Midbrain (tissue), 1 donor: ENCODE measurements around the gene PLAGL2.

Experiments
- DNase-seq: peaks from one replicate; lab custom pipeline; 2025; lab: John Stamatoyannopoulos, UW

PLAGL2 gene

DNA sequence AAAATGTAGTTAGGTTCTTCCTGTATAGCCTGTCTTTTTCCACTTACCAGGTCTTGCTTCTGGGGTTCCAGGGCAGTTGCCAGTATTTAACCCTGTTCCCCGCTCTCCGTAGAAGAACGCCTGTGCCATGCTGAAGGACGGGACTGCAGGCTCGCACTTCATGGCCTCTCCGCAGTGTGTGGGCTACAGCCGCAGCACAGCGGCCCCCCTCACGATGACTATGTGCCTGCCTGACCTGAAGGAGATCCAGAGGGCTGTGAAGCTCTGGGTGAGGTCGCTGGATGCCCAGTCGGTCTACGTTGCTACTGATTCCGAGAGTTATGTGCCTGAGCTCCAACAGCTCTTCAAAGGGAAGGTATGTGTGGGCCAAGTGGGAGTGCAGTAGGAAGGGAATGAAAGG, 23.2 kb upstream of the PLAGL2 start:
- no peak for DNase-seq

DNA sequence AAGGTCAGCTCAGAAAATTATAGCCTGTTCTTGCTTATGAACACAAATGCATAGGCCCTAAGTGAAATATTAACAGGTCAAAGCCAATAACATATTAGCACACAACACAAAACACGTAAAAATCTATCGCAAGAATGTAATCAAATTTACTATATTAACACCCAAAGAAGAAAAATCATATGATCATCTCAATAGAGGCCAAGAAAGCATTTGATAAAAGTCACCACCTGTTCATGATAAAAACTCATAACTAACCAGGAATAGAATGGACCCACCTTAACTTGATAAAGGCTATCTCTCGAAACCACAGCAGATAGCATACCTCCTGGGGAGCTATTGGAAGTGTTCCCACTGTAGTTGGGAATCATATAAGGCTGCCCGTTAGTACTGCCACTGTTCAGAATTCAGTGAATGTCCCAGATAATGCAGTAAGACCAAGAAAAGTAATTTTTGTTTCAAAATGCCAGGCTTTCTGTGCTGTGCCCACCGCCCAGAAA, 21.8 kb upstream of the PLAGL2 start:
- DNase-seq, result no peak

DNA sequence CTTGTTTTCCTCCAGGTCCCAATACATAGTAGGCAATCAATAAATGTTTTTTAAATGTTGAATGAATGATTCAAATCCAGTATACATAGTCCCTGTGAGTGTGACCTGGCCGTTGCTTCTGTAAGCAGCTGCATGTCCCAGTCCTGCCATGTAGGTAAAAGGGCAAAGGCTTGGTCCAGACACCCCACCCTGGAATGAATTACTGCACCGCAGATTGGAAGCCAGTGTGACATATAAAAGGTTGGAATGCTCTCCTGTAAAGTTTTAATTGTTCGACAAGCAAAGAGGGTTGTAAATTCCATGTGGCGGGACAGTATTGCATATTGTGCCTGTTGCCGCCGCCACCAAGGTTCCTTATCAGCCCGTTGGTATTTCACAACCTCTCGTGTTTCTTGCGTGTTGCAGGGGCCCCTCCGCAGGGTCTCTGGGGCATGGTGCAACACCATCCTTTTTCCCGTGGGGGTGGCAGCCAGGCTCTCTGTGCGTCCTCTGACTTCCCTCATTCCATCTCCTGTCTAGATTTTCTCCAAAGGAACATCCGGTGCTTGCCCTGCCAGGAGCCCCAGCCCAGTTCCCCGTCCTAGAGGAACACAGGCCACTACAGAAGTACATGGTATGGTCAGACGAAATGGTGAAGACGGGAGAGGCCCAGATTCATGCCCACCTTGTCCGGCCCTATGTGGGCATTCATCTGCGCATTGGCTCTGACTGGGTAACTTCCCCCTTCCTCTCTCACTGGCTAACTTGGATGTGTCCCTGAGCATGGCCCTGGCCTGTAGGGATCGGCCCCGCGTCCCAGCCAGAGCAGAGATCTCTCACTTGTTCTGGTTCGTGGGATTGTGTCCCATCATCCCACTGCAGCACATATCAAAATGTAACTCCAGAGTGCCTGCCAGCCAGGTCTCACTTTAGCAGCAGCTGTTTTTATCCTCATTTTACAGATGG, 20.5 kb upstream of the PLAGL2 start:
- DNase-seq, result no peak

DNA sequence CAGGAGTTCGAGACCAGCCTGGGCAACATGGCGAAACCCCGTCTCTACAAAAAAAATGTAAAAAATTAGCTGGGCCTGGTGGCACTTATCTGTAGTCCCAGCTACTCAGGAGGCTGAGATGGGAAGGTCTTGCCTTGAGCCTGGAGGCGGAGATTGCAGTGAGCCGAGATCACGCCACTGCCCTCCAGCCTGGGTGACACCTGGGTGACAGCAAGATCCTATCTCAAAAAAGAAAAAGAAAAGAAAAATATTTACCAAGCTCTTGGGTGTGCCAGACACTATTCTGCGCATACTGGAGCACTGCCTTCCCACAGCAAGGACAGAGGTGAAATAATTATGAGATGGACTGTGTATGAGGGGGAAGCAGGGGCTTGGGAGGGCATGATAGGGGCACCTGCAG, 19.8 kb upstream of the PLAGL2 start:
- DNase-seq, result no peak

DNA sequence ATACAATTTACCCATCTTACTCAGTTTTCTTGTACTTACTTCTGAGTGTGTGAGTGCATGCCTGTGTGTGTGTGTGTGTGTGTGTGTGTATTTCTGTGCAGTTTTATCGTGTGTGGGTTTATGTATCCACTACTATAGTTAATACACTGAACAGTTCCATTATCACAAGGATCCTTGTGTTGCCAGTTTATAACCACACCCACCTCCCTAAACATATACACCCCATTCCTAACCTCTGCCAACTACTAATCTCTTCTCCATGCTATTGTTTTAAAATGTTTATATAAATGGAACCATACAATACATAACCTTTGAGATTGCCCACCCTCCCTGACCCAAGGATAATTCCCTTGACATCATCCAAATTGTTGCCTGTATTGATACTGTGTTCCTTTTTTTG, 18.8 kb upstream of the PLAGL2 start:
- no peak for DNase-seq

DNA sequence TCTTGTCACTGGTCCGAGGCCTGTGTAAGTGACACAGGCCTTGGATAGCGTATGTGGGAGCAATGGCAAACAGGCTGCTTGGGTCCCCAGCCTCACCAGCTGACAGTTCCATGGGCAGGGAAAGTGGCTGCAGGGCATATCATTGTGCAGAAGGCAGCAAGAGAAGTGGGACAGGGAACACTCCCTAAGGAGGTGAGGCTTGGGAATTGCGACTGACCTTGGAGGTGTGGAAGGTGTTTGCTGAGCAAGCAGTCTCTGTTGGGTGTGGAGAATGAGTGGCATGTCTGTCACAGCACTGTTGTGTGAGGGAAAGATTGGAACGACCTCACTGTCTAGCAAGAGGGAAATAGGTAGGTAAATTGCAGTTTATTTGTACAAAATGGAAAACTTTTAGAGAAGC, 16.9 kb upstream of the PLAGL2 start:
- DNase-seq, result no peak

DNA sequence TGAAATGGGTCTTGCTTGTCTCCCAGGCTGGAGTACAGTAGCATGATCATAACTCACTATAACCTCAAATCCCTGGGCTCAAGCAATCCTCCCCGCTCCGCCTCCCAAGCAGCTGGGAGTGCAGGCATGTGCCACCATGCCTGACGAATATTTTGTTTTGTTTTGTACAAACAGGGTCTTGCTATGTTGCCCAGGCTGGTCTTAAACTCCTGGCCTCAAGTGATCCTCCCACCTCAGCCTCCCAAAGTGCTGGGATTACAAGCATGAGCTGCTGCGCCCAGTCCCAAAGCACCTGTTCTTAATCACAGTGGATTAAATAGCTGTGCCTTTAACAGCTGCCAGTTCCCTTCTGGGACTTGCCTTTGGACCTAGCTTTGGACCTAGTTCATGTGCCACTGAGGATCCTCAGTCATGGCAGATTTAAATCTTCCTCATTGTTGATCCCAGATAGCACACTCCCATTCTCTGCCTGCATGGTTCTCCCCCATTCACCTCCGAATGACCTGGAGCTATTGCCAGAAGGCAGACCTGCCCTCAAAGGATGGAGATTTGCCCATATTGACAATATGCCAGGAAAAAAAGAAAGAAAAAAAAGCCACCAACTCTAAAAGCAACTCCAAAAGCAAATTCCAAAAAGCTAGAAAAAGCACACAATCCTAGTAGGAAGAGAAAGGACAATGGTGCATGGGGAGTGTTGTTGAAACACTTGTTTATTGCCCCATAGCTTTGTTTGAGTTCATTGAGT, 10.8 kb upstream of the PLAGL2 start:
- no peak for DNase-seq

DNA sequence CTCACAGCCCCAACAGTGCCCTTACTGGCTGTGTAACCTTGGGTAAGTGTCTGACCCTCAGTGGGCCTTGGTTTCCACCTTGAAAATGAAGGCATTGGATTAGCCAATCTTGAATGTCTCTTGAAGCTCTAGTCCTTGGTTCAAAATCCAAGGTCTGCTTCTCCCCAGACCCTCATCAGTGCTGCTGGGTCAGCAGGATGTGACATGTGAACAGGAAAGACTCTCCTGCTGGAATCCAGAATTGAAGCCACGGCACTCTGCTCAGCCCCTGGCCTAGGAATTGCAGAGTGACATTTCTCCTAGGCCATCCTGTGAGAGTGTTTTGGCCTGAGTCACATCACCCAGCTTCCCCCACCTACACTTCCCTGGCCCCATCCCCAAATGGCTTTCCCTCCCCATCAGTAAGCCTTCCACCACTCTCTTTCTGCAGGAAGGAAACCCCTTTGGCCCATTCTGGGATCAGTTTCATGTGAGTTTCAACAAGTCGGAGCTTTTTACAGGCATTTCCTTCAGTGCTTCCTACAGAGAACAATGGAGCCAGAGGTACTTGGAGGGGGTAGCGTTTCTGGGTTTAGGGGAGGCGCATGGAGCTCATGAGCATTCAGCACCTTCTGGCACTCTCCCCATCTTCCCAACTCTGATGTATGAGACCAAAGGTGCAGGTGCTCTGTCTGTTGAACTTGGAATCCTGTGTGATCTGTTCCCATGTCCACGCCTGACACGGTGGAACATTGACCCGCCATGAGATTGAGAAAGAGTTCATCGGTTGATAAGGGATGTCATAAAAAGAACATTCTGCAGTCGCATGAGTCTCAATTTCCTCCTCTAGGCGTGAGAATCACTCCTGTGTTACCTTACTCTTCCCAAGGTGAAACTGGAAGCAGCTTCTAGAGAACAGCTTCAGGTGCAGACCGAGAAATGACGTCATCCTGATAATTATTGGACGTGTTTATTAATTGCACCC, 8.9 kb upstream of the PLAGL2 start:
- DNase-seq, result no peak

DNA sequence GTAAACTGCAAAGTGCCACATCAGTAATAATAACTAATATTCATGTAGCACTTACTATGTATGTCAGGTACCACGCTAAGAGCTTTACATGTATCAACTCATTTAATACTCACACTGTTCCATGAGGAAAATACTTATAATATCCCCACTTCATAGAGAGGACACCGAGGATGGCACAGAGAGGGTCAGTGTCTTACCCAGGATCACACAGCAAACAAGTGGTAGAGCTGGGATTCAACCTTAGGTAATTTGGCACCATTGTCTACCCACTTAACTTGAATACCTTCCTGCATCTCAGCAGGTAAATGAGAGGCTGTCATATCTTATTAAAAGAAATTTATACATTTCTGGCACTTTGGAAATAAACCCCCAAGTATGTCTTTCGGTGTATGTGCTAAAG, 8.2 kb upstream of the PLAGL2 start:
- DNase-seq, result no peak

DNA sequence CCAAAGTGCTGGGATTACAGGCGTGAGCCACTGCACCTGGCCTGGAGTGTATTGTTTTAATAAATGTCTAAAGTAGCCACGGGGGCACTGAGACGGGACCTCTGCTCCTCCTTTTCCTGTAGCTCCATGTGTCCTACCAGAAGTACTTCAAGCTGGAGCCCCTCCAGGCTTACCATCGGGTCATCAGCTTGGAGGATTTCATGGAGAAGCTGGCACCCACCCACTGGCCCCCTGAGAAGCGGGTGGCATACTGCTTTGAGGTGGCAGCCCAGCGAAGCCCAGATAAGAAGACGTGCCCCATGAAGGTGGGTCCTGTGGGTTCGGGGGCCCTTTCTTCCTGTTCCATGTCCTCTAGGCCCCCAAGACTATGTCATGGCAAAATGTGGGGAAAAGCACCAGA, 7.6 kb upstream of the PLAGL2 start:
- DNase-seq, result no peak

DNA sequence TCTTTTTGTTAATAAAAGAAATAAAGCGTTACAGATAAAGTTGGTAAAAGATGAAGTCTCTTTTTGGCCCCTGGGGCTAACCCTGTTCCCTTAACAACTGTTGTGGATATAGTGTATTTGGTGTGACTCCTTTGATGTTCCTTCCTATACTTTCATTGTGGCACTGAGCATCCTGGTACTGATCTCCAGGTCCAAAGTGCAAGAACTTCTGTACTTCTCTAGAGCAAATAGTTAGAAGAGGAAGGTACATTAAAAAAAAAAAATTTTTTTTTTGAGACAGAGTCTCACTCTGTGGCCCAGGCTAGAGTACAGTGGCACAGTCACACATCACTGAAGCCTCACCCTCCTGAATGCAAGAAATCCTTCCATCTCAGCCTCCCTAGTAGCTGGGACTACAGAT, 6.3 kb upstream of the PLAGL2 start:
- no peak for DNase-seq

DNA sequence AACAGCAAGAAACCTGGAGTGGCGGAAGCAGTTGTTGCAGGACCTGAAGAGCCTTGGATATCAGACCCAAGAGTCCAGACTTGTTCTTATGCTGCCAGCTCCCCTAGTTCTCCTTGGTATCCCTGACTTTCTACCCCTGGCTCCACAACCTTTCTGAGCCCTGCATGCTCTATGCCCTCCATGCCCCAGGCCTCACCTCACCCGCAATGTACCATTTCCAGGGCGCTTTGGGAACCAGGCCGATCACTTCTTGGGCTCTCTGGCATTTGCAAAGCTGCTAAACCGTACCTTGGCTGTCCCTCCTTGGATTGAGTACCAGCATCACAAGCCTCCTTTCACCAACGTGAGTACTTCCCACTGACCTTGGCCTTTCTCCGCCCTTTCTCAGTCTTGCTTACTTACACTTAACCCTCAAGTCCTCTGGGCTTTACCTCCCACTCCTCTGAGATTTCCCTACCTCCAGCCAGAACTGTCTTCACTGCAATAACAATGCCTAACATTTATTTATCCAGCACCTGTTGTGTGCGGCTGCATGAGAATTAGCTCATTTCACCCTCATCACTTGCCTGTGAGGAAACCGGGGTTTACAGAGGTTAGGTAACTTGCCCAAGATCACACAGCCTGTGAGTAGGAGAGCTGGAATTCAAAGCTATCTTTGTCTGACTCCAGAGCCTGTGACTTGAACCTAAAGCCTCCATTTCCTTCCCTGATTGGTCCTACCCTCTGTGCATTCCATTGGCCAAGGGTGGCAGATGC, 2.5 kb upstream of the PLAGL2 start:
- no peak for DNase-seq

DNA sequence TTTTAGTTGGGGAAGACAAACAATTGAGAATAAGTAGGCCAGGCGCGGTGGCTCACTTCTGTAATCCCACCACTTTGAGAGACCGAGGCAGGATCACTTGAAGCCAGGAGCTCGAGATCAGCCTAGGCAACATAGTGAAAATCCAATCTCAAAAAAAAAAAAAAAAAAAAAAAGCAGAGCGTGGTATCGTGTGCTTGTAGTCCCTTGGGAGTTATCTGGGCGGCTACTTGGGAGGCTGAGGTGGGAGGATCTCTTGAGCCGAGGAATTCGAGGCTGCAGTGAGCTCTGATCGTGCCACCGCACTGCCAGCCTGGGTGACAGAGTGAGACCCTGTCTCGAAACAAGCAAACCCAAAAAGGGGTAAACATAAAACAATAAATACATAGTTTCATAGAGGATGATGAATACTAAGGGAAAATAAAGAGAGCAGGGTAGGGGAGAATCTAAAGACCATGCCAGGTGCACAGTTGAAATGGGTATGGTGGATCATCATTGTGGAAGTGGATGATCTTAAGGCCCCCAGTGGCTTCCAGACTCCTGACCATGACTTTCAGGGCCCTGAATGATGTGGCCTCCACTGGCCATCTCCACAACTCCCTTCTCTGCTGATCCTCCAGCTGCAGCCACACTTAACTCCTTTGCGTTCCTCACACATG, 1.1 kb upstream of the PLAGL2 start:
- DNase-seq, result no peak

DNA sequence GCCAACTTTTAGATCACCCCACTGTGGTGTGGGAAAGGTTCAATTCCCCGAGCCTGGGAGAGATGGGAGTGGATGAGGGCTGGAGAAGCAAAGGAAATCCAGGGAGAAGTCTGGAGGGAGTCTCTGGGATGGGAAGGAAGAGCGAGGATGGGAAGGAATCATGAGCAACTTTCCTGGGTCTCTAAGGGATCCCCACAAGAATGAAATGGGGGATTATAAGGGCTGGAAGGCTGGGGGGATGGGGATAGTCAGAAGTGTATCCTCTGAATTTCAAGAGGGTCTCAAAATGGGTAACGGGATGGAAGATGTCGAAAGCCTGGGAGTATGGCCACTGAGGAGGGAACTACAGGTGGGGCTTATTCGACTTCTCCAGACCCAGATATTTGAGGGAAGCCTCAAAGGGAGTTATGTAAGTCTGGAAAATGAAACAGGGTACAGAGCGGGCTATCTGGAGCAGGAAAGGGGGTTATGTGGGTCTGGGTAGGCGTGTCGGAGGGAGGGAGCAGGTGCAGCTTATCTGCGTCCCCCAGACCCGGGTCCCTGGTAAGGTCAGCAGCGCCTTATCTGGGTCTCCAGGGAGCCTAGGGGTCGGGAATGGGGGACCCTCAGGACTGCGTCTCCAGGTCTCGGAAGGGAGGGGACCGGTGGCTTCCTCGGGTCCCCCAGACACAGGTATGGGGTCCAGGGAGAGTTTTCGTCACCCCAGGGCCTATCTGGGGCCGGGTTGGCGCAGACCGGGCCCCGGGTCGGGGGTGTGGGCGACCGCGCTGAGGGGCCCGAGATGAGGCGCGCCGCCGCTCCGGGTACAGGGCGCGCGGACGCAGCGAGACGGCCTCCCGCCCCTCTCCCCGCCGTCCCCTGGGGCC, 550 bp downstream of the PLAGL2 start:
- DNase-seq, result no peak

DNA sequence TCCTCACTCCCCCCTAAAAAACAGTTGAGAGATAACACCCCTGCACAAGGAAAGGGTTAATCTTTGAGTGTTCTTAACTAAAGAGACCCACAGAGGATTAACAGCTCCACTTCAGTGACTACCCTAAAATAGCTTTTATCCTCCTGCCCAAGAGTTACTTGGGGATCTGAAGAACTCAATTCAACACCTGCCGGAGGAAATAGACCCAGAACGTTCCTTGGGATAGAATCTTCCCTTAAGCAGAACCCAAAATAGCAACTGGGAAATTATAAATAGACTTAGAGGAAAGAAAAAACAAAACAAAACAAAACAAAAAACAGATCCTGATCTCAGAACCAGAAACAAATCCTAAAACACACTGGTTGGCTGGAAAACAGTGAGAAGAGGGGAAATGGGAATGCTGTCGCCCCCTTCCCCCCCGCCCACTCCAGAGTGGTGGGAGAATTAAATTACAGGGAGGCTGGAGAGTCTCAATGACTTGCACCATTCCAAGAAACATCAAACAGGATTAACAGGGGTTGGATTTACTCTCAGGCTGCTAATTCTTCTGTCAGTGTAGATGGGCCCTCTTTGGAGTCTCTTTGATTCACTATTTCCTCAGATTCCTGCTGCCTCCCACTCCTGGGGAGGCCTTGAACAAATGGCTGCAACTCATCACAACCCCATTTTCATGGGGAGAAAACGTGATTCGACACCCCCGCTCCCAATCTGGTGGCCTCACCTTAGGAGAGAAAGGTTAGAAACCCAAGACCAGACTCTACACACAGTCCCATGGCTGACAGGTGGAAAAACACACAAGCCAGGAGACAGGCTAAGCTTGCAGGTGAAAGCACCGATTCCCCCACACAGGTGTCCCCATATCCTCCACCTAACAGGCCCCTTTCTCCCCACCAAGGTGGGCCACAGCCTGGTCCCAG, 1.4 kb downstream of the PLAGL2 start:
- DNase-seq, result no peak

DNA sequence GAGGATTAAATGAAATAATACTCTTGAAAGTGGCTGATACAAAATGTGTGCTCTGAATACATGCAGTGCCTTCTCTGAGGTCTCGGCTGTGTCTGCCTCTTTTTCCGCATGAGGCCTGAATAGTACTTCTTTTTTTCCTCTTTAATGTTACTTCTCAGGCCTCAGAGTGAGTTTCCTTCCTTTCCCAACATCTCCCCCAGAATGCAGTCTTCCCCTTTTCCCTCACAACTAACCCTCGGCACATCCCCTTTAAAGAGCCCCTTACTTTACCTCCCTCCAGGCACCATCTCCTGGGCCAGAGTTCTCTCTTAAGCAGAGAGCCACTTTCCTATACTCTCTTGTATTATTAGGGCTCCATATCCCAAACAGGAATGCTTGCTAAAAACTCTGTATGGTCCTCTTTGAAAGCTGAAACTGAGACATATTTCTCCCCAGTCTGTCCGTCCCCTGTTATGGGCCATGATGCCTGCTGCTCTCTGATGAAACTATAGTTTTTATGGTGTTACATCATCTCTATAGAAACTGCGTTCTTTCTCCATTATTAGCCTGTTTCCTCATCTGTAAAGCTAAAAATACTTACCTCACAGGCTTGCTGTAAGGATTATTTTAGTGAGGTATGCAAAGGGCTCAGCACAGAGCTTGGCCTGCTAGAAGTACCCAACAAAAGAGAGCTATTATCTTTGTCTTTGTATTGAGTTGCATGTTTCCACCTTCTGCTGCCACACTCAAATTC, 2.3 kb downstream of the PLAGL2 start:
- DNase-seq, result no peak

DNA sequence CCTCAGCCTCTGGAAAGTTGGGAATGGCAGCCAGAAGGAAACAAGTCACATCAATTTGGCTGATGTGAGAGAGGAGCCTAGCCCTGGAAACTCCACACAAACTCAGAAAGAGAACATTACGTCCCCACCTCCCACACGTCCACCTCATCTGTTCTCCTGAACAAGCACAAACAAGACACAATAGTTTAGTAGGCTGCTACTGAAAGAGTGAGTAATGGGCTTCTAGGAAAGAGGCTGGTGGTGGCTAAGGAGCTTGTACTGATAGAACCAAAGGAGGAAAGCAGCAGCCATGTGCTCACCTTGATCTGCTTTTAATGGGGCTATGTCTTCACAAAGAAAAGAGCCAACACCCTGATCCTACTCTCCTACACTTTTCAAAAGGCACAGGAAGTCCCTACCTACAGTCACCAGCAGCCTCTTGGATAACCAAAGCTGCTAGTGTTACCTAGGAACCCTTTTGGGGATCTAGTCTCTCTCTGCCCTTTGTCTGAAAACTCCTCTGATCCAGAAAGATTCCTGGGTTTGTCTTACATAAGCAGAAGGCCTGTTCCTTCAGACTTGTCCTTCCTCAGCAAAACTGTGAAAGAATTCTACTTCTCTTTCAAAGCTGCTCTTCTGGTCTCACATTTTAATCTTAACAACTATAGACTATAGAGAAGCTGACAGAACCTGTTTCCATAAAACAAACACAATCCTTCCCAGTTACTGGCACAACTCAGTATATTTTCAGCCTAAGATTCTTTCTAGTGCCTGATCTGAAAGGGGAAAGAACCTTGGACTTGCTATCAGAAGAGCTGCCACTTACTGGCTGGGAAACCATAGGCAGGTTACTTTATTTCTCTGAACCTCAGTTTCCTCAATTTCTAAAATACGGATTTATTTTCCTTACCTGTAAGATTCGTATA, 3.1 kb downstream of the PLAGL2 start:
- no peak for DNase-seq
